NB4 (cell line): Measurements from ENCODE around the gene MMAB.

ENCODE experiments used
- CTCF ChIP-seq: IDR thresholded peaks from one replicate; pipeline ENCODE4 v1.5.1; 2012; ENCODE audit warnings: low read depth, low read length
- MAX ChIP-seq: IDR thresholded peaks from 2 replicates; pipeline ENCODE4 v1.6.1; 2011; ENCODE audit warnings: low read depth, low read length
- MYC ChIP-seq: IDR thresholded peaks from 2 replicates; pipeline ENCODE4 v1.6.1; 2011; ENCODE audit warnings: low read depth, low read length
- POLR2A ChIP-seq: IDR thresholded peaks from 2 replicates; pipeline ENCODE4 v1.6.1; 2011; ENCODE audit warnings: mild to moderate bottlenecking; ENCODE audit not compliant: insufficient read length; ENCODE audit errors: extremely low read depth

GRCh38 chr12:109621211-109621694 is 47.9 kb upstream of the MMAB start:
- TF ChIP-seq CTCF (no peak), MAX (no peak), POLR2A (no peak), MYC (no peak)
